Measurements from ENCODE around the gene SPTBN2.

GRCh38 chr11:66707486-66707885 lies 21.5 kb downstream of the SPTBN2 start:
- TF ChIP-seq YY1 (IDR thresholded peaks at IDR 0.05; ENCODE audit: low read depth) (no peak), USF1 (IDR thresholded peaks at IDR 0.05) (no peak)

All from Ishikawa (cell line).